HCT116 (cell line): Measurements from ENCODE around the gene RENBP. TPM values are rescaled to one million over a fixed set of nuclear protein-coding genes. Genes with fewer than 3 reads are reported as not detected.

Experiments used
- ATAC-seq: fragments of 200-7000 bp; cut with Tn5 transposase; 2 replicates; pipeline ENCODE4 v1.9.1; 2020; ENCODE audit warnings: mild to moderate bottlenecking, moderate library complexity
- BruUV-seq: library from RNA; stranded (reverse); fragments of 400-500 nt; replicated peaks from 2 replicates; lab custom pipeline; 2021; lab: Mats Ljungman, UMichigan
- CTCF ChIA-PET: fragments of 300-600 bp; sonication (Branson Sonifier 250); formaldehyde crosslinking; loops from one replicate; lab custom pipeline; 2021; ENCODE audit warnings: antibody characterized with exemption; lab: Charles Lee
- POLR2A ChIA-PET: fragments of 300-600, 350-600 bp; sonication (Branson Sonifier 250); formaldehyde crosslinking; loops from one replicate; lab custom pipeline; 2021; ENCODE audit warnings: antibody characterized with exemption; lab: Charles Lee
- RAD21 ChIA-PET, 2 experiments: fragments of 300-600 bp; sonication (Branson Sonifier 250); formaldehyde crosslinking; loops; one replicate each; lab custom pipeline; 2023; ENCODE audit warnings: low total read pairs in 2 of 2; ENCODE audit not compliant: uncharacterized antibody in 2 of 2, unreplicated experiment in 2 of 2, low non-redundant PET in 1 of 2; lab: Charles Lee
- DNase-seq: peaks from one replicate; pipeline ENCODE4 v3.0.0-alpha.2; 2010; ENCODE audit warnings: low read depth, low spot score
- H2AFZ ChIP-seq: fragments of 200-600 bp; shearing (Covaris generic), sonication (generic); 2 replicates; pipeline ENCODE4 v1.6.1; 2017; ENCODE audit warnings: low read depth, mixed run types, mixed read lengths, antibody characterized with exemption, low read length; ENCODE audit not compliant: poor library complexity, severe bottlenecking
- H3K27ac ChIP-seq: 2 replicates; pipeline ENCODE4 v1.5.1; 2012; ENCODE audit warnings: low read depth, low read length
- H3K27me3 ChIP-seq: fragments of 200-600 bp; sonication (generic); 2 replicates; pipeline ENCODE4 v1.6.1; 2016; ENCODE audit warnings: mixed run types, low read length, mixed read lengths; ENCODE audit not compliant: insufficient read depth
- H3K36me3 ChIP-seq, 2 experiments: fragments of 200-500 bp in 1 of 2; fragments of 200-600 bp in 1 of 2; sonication (Bioruptor generic) in 1 of 2; sonication (generic) in 1 of 2; 2 replicates each; pipeline versions ENCODE4 v1.5.1 to v1.6.1; 2014 to 2016; ENCODE audit warnings: low read length in 2 of 2, inconsistent platforms in 1 of 2, mixed read lengths in 1 of 2, mixed run types in 1 of 2; ENCODE audit not compliant: insufficient read depth in 2 of 2, control insufficient read depth in 1 of 2
- H3K4me1 ChIP-seq, 2 experiments: fragments of 200-600 bp in 1 of 2; sonication (generic) in 1 of 2; 2 replicates each; pipeline versions ENCODE4 v1.5.1 to v1.6.1; 2012 to 2017; ENCODE audit warnings: low read length in 2 of 2, inconsistent platforms in 1 of 2, mild to moderate bottlenecking in 1 of 2, mixed read lengths in 1 of 2, mixed run types in 1 of 2, moderate library complexity in 1 of 2; ENCODE audit not compliant: insufficient read depth in 2 of 2, control insufficient read depth in 1 of 2
- H3K4me2 ChIP-seq: fragments of 200-600 bp; sonication (generic); 2 replicates; pipeline ENCODE4 v1.6.1; 2017; ENCODE audit warnings: mixed run types, low read length, mixed read lengths
- H3K4me3 ChIP-seq, 2 experiments: fragments of 200-600 bp in 1 of 2; sonication (generic) in 1 of 2; replicated peaks in 1 of 2; 2 replicates each; pipeline ENCODE4 v1.5.1; 2011 to 2016; ENCODE audit warnings: low read length in 2 of 2, control low read depth in 1 of 2, low read depth in 1 of 2, mild to moderate bottlenecking in 1 of 2, mixed read lengths in 1 of 2, mixed run types in 1 of 2
- H3K79me2 ChIP-seq: fragments of 200-600 bp; sonication (generic); 2 replicates; pipeline ENCODE4 v1.6.1; 2017; ENCODE audit warnings: mild to moderate bottlenecking, mixed run types, low read length, moderate library complexity, mixed read lengths; ENCODE audit not compliant: insufficient read depth
- H3K9ac ChIP-seq: fragments of 200-600 bp; sonication (generic); 2 replicates; pipeline ENCODE4 v1.6.1; 2016; ENCODE audit warnings: low read length, mixed read lengths
- H3K9me2 ChIP-seq: fragments of 200-600 bp; sonication (generic), shearing (Covaris generic); 2 replicates; pipeline ENCODE4 v1.6.1; 2017; ENCODE audit warnings: mixed run types, mild to moderate bottlenecking, moderate library complexity; ENCODE audit not compliant: insufficient read depth
- H3K9me3 ChIP-seq, 2 experiments: fragments of 200-500 bp in 1 of 2; fragments of 200-600 bp in 1 of 2; sonication (Bioruptor generic) in 1 of 2; sonication (generic) in 1 of 2; 2 replicates each; pipeline ENCODE4 v1.6.1; 2014 to 2017; ENCODE audit warnings: low read length in 2 of 2, mixed read lengths in 2 of 2, inconsistent platforms in 1 of 2, low read depth in 1 of 2, mild to moderate bottlenecking in 1 of 2, mixed run types in 1 of 2, moderate library complexity in 1 of 2; ENCODE audit not compliant: control insufficient read depth in 1 of 2, insufficient read depth in 1 of 2
- H4K20me1 ChIP-seq: fragments of 200-600 bp; sonication (generic), shearing (Covaris generic); 2 replicates; pipeline ENCODE4 v1.6.1; 2017; ENCODE audit warnings: mixed run types, mild to moderate bottlenecking, moderate library complexity; ENCODE audit not compliant: insufficient read depth
- CBX3 ChIP-seq: IDR thresholded peaks from 2 replicates; pipeline ENCODE4 v1.6.1; 2012; ENCODE audit warnings: low read depth
- CEBPB ChIP-seq: IDR thresholded peaks from 2 replicates; pipeline ENCODE4 v1.6.1; 2012; ENCODE audit warnings: low read depth
- ELF1 ChIP-seq: IDR thresholded peaks from 2 replicates; pipeline ENCODE4 v1.6.1; 2012; ENCODE audit warnings: low read depth, borderline replicate concordance
- EZH2 ChIP-seq: fragments of 200-600 bp; sonication (generic); IDR thresholded peaks from 2 replicates; pipeline ENCODE4 v1.6.1; 2017; ENCODE audit warnings: antibody characterized with exemption, mixed run types
- JUND ChIP-seq: IDR thresholded peaks from 2 replicates; pipeline ENCODE4 v1.6.1; 2012
- POLR2A ChIP-seq: IDR thresholded peaks from 2 replicates; pipeline ENCODE4 v1.7.0; 2011; ENCODE audit warnings: borderline replicate concordance; ENCODE audit not compliant: insufficient read depth, insufficient read length; ENCODE audit errors: extremely low read depth
- RAD21 ChIP-seq: IDR thresholded peaks from 2 replicates; pipeline ENCODE4 v1.6.1; 2012; ENCODE audit warnings: low read depth, mild to moderate bottlenecking
- SP1 ChIP-seq: IDR thresholded peaks from 2 replicates; pipeline ENCODE4 v1.6.1; 2012; ENCODE audit warnings: low read depth
- TCF7L2 ChIP-seq: IDR thresholded peaks from 2 replicates; pipeline ENCODE4 v1.7.0; 2011; ENCODE audit warnings: borderline replicate concordance, inconsistent platforms; ENCODE audit not compliant: insufficient read depth, insufficient read length; ENCODE audit errors: extremely low read depth
- YY1 ChIP-seq: IDR thresholded peaks from 2 replicates; pipeline ENCODE4 v1.6.1; 2011; ENCODE audit warnings: low read length, low read depth, moderate library complexity, mild to moderate bottlenecking; ENCODE audit not compliant: insufficient replicate concordance; ENCODE audit errors: extremely low read depth
- ZFX ChIP-seq: fragments of 450-650 bp; IDR thresholded peaks from 2 replicates; pipeline ENCODE4 v1.6.1; 2017
- intact Hi-C: fragments of 100-400 bp; cut with micrococcal nuclease; formaldehyde crosslinking; loops from 2 replicates; pipeline ENCODE4 v1.10.0; 2022
- total RNA-seq: library from RNA; stranded (reverse); gene quantifications from one replicate; pipeline ENCODE4 v1.2.1, GENCODE V29; 2021; ENCODE audit not compliant: unreplicated experiment
- TF ChIP-seq, protein P1 (sequence below): IDR thresholded peaks from 2 replicates; pipeline ENCODE4 v1.6.1; 2012
- TF ChIP-seq, protein P2 (sequence below): IDR thresholded peaks from 2 replicates; pipeline ENCODE4 v1.6.1; 2011; ENCODE audit warnings: mild to moderate bottlenecking, low read length, moderate library complexity; ENCODE audit not compliant: insufficient replicate concordance; ENCODE audit errors: extremely low read depth

Gene RENBP
- total RNA-seq, 1 experiment from 2014 or later = 1.3 TPM

DNA sequence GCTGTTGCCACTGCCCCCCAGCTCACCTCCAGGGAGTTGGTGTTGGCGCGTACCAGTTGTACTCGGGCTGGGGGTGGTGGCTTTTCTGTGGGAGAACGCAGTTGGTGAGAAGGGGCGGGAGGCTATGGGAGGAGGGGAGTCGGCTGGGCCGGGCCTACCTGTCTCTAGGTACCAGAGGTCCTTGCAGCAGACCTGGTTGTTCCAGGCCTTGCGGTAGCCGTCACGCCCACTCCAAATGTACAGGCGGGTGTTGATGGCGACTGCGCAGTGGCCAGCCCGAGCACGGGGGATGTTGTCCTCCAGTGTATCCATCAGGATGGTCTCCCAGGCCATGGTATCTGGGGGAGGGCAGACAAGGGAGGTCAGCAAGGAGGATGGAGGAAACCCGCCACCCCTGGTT is 15.6 kb upstream of the RENBP start:
- DNase-seq (no peak), ATAC-seq (no peak)
- H3K4me2 ChIP-seq = no peak overlapping the region
- no peak overlapping the region for H3K27ac ChIP-seq
- H3K27me3 ChIP-seq = no peaks in the 10 kb centered on the region
- intact Hi-C loops = no loop called here
- peaks cover 39% of the 10 kb centered on the region for H3K79me2 ChIP-seq
- H3K4me3 ChIP-seq = no peak overlapping the region
- ChIA-PET CTCF (no interaction called here), RAD21 (no interaction called here), POLR2A (no interaction called here)
- no peaks in the 10 kb centered on the region for H4K20me1 ChIP-seq
- H3K9me2 ChIP-seq = no peaks in the 10 kb centered on the region
- no peaks in the 10 kb centered on the region for H3K9me3 ChIP-seq
- no peak overlapping the region for H3K9ac ChIP-seq
- H2AFZ ChIP-seq = no peak overlapping the region
- H3K4me1 ChIP-seq = no peaks in the 10 kb centered on the region
- BruUV-seq = no TSS peak
- H3K36me3 ChIP-seq = peaks cover 10 to 15% of the 10 kb centered on the region in 2 experiments; a peak in 3 of 4 replicates
- TF ChIP-seq POLR2A (no peak), TCF7L2 (no peak), YY1 (no peak), ZFX (no peak), ELF1 (no peak), CBX3 (no peak), RAD21 (no peak), CEBPB (no peak), JUND (no peak), EZH2 (no peak), SP1 (no peak)
- TF ChIP-seq, protein P1, sequence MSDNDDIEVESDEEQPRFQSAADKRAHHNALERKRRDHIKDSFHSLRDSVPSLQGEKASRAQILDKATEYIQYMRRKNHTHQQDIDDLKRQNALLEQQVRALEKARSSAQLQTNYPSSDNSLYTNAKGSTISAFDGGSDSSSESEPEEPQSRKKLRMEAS = no peak
- TF ChIP-seq, protein P2, sequence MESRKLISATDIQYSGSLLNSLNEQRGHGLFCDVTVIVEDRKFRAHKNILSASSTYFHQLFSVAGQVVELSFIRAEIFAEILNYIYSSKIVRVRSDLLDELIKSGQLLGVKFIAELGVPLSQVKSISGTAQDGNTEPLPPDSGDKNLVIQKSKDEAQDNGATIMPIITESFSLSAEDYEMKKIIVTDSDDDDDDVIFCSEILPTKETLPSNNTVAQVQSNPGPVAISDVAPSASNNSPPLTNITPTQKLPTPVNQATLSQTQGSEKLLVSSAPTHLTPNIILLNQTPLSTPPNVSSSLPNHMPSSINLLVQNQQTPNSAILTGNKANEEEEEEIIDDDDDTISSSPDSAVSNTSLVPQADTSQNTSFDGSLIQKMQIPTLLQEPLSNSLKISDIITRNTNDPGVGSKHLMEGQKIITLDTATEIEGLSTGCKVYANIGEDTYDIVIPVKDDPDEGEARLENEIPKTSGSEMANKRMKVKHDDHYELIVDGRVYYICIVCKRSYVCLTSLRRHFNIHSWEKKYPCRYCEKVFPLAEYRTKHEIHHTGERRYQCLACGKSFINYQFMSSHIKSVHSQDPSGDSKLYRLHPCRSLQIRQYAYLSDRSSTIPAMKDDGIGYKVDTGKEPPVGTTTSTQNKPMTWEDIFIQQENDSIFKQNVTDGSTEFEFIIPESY = no peak
